SK-N-SH (cell line): ENCODE measurements around the gene KCNH3. TPM values are rescaled to one million over a fixed set of nuclear protein-coding genes. Genes with fewer than 3 reads are reported as not detected.

ENCODE experiments used
- CTCF ChIA-PET: fragments of 300-600, 350-600 bp; formaldehyde crosslinking; extraction: SDS; loops from one replicate; lab custom pipeline; 2021; lab: Yijun Ruan, JAX
- POLR2A ChIA-PET: fragments of 350-600 bp; sonication (Branson Sonifier 250); formaldehyde crosslinking; extraction: SDS; loops from one replicate; lab custom pipeline; 2020; ENCODE audit warnings: antibody characterized with exemption, inconsistent platforms; lab: Yijun Ruan, JAX
- DNase-seq: peaks from one replicate; pipeline ENCODE4 v3.0.0; 2012
- H2AFZ ChIP-seq: fragments of 200-600 bp; sonication (generic); 2 replicates; pipeline ENCODE4 v1.8.1; 2016; ENCODE audit warnings: antibody characterized with exemption, mild to moderate bottlenecking, low read depth
- H3F3A ChIP-seq: fragments of 200-600 bp; sonication (generic); replicated peaks from 2 replicates; pipeline ENCODE3; 2016; ENCODE audit warnings: antibody characterized with exemption, mild to moderate bottlenecking; ENCODE audit not compliant: insufficient read depth
- H3K27ac ChIP-seq, 2 experiments: fragments of 200-500 bp in 1 of 2; fragments of 200-600 bp in 1 of 2; sonication (Bioruptor generic) in 1 of 2; sonication (generic), shearing (Covaris generic) in 1 of 2; 2 replicates each; pipeline versions ENCODE4 v1.5.1 to v1.6.1; 2014 to 2016; ENCODE audit warnings: low read depth in 2 of 2, inconsistent platforms in 1 of 2, low read length in 1 of 2, mild to moderate bottlenecking in 1 of 2, mixed read lengths in 1 of 2
- H3K27me3 ChIP-seq: fragments of 200-600 bp; sonication (generic), shearing (Covaris generic); 2 replicates; pipeline ENCODE4 v1.6.1; 2016; ENCODE audit warnings: mixed run types; ENCODE audit not compliant: insufficient read depth
- H3K36me3 ChIP-seq, 2 experiments: fragments of 200-500 bp in 1 of 2; fragments of 200-600 bp in 1 of 2; sonication (Bioruptor generic) in 1 of 2; sonication (generic) in 1 of 2; replicated peaks in 1 of 2; 2 replicates each; pipeline versions ENCODE3 to v1.5.1; 2014 to 2016; ENCODE audit warnings: low read length in 1 of 2, mild to moderate bottlenecking in 1 of 2; ENCODE audit not compliant: insufficient read depth in 2 of 2, control insufficient read depth in 1 of 2
- H3K4me1 ChIP-seq, 2 experiments: fragments of 200-500 bp in 1 of 2; fragments of 200-600 bp in 1 of 2; sonication (Bioruptor generic) in 1 of 2; sonication (generic), shearing (Covaris generic) in 1 of 2; 2 replicates each; pipeline versions ENCODE4 v1.5.1 to v1.6.1; 2014 to 2016; ENCODE audit warnings: low read depth in 1 of 2, low read length in 1 of 2, mixed run types in 1 of 2; ENCODE audit not compliant: insufficient read depth in 2 of 2, control insufficient read depth in 1 of 2
- H3K4me2 ChIP-seq: fragments of 200-600 bp; sonication (generic), shearing (Covaris generic); 2 replicates; pipeline ENCODE4 v1.6.1; 2017; ENCODE audit warnings: mixed run types
- H3K4me3 ChIP-seq, 2 experiments: fragments of 200-500 bp in 1 of 2; fragments of 200-600 bp in 1 of 2; sonication (Bioruptor generic) in 1 of 2; sonication (generic), shearing (Covaris generic) in 1 of 2; 2 replicates each; pipeline versions ENCODE4 v1.5.1 to v1.8.1; 2014 to 2016; ENCODE audit warnings: low read depth in 2 of 2, inconsistent platforms in 1 of 2, low read length in 1 of 2, mild to moderate bottlenecking in 1 of 2, mixed read lengths in 1 of 2, moderate library complexity in 1 of 2
- H3K79me2 ChIP-seq: fragments of 200-600 bp; sonication (generic); 2 replicates; pipeline ENCODE4 v1.8.1; 2017; ENCODE audit warnings: mild to moderate bottlenecking; ENCODE audit not compliant: insufficient read depth
- H3K9ac ChIP-seq: fragments of 200-600 bp; sonication (generic); 2 replicates; pipeline ENCODE4 v1.6.1; 2017; ENCODE audit warnings: mixed run types
- H3K9me2 ChIP-seq: fragments of 200-600 bp; sonication (generic); 2 replicates; pipeline ENCODE4 v1.6.1; 2017; ENCODE audit warnings: mixed run types
- H3K9me3 ChIP-seq: fragments of 200-600 bp; sonication (generic); 2 replicates; pipeline ENCODE4 v1.6.1; 2017; ENCODE audit warnings: mixed run types, mild to moderate bottlenecking, moderate library complexity
- H4K20me1 ChIP-seq: fragments of 200-600 bp; sonication (generic); 2 replicates; pipeline ENCODE4 v1.6.1; 2017; ENCODE audit warnings: mild to moderate bottlenecking, mixed run types; ENCODE audit not compliant: insufficient read depth
- CHD2 ChIP-seq: fragments of 150-350 bp; IDR thresholded peaks from 2 replicates; pipeline ENCODE4 v1.6.1; 2018; ENCODE audit warnings: low read length; ENCODE audit not compliant: partially characterized antibody
- EP300 ChIP-seq, 2 experiments: IDR thresholded peaks; 2 replicates each; pipeline versions ENCODE4 v1.4.0 to v1.6.1; 2012; ENCODE audit warnings: borderline replicate concordance in 1 of 2, low read depth in 1 of 2, low read length in 1 of 2
- EZH2phosphoT487 ChIP-seq: fragments of 200-600 bp; sonication (generic); IDR thresholded peaks from 2 replicates; pipeline ENCODE4 v1.6.1; 2017; ENCODE audit warnings: low read depth, mixed run types, mild to moderate bottlenecking, antibody characterized with exemption, moderate library complexity, borderline replicate concordance
- FOXM1 ChIP-seq: IDR thresholded peaks from 2 replicates; pipeline ENCODE4 v1.4.0; 2012; ENCODE audit warnings: low read depth, mild to moderate bottlenecking
- MEF2A ChIP-seq: IDR thresholded peaks from 2 replicates; pipeline ENCODE4 v1.4.0; 2012; ENCODE audit warnings: low read depth, borderline replicate concordance
- MXI1 ChIP-seq: IDR thresholded peaks from 2 replicates; pipeline ENCODE4 v1.6.1; 2012; ENCODE audit warnings: mild to moderate bottlenecking, low read depth, low read length, improper control_type of control experiment
- NFIC ChIP-seq: IDR thresholded peaks from 2 replicates; pipeline ENCODE4 v1.4.0; 2012; ENCODE audit warnings: borderline replicate concordance
- PBX3 ChIP-seq: IDR thresholded peaks from 2 replicates; pipeline ENCODE4; 2012
- POLR2AphosphoS5 ChIP-seq: IDR thresholded peaks from 2 replicates; pipeline ENCODE4 v1.6.1; 2012; ENCODE audit warnings: low read depth, low read length
- RXRA ChIP-seq: IDR thresholded peaks from 2 replicates; pipeline ENCODE4 v1.4.0; 2012; ENCODE audit warnings: low read depth, mild to moderate bottlenecking, borderline replicate concordance
- TAF1 ChIP-seq: IDR thresholded peaks from 2 replicates; pipeline ENCODE4 v1.6.1; 2012; ENCODE audit warnings: low read depth, mild to moderate bottlenecking, low read length, moderate library complexity, borderline replicate concordance
- TCF12 ChIP-seq: IDR thresholded peaks from 2 replicates; pipeline ENCODE4 v1.4.0; 2012
- YY1 ChIP-seq: IDR thresholded peaks from 2 replicates; pipeline ENCODE4 v1.4.0; 2012; ENCODE audit warnings: low read depth, mild to moderate bottlenecking
- WGBS: methylation state at CpG from one replicate; pipeline ENCODE4 v1.1.6; 2017; ENCODE audit warnings: low lambda C conversion rate; 5-methylcytosine and 5-hydroxymethylcytosine counted together
- polyA plus RNA-seq, 3 experiments: library from polyadenylated mRNA; depleted of rRNA; stranded (reverse); fragments of >200 nt; gene quantifications; 2 replicates each; pipeline ENCODE4 v1.2.3, GENCODE V29; 2012
- TF ChIP-seq, protein P1 (sequence below): IDR thresholded peaks from 2 replicates; pipeline ENCODE4 v1.4.0; 2012; ENCODE audit warnings: low read depth, borderline replicate concordance
- TF ChIP-seq, protein P2 (sequence below): fragments of 150-350 bp; IDR thresholded peaks from 2 replicates; pipeline ENCODE4 v1.6.1; 2017; ENCODE audit warnings: antibody characterized with exemption, low read length, low read depth, borderline replicate concordance
- TF ChIP-seq, protein P3 (sequence below): IDR thresholded peaks from 2 replicates; pipeline ENCODE4 v1.4.0; 2012; ENCODE audit warnings: low read depth
- TF ChIP-seq, protein P4 (sequence below): IDR thresholded peaks from 2 replicates; pipeline ENCODE4 v1.4.0; 2012; ENCODE audit warnings: low read depth, borderline replicate concordance

KCNH3 gene
- polyA plus RNA-seq, 1 of the 3 experiments (the other 2 are of a cell fraction): 3.7 TPM

DNA sequence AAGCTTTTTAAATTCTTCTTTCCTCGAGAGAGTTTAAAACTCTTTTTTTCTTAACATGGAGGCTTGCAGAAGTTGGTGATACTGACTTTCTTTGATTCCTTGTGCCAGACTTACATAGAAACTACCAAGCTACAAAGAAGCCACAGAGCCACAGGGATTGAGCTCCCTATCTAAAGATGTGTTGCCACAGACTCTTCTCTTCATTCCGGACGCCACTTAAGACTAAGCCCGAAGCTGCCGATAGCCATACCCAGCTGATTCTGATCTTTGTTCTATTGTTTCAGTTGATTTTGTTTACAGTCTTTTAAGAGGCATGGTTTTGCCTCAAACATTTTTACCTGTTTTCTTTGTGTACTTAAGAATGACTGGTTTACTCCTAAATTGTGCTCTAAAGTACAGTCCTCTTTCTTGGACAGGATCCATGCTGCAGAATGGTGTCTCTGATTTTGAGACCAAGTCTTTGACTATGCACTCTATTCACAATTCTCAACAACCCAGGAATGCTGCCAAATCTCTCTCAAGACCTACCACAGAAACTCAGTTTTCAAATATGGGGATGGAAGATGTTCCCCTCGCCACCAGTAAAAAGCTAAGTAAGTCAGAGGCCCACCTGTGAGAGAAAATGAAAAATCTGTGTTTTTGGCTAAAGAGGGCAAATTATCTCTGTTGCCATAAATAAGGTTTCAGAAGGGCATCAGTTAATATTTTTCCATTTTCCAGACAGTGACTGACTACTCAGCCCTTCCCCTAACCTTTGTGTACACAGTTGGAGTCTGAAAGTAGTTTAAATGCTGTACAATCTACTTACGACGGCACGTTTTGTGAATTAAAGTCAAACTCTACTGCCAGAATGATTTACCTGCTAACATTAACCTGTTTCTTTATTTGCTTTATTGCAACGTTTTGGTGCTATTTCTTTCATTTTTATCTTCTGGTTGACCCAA is 42.1 kb upstream of the KCNH3 start:
- 72% methylated on average over 10 of the region's 10 CpGs for WGBS
- ChIA-PET CTCF (interaction anchor here (0.6 to 6.8 kb wide), 6 partner anchors 8 to 150 kb away, joined by 3 to 44 read pairs (median 4); partner anchors contain the start of gene DNAJC22), POLR2A (interaction anchor here (0.8 kb wide), 1 partner anchor 130 kb away, joined by 3 read pairs; the partner anchor contains the start of gene SPATS2)
- no peak for DNase-seq
- Histone ChIP-seq H4K20me1 (no peaks in the 10 kb centered on the region), H3K27me3 (no peaks in the 10 kb centered on the region), H3K9ac (no peak overlapping the region), H2AFZ (no peak overlapping the region), H3F3A (peaks cover 32% of the 10 kb centered on the region), H3K36me3 (peaks cover 25 to 81% of the 10 kb centered on the region in 2 experiments), H3K9me3 (no peaks in the 10 kb centered on the region), H3K4me3 (no peak overlapping the region), H3K4me1 (peaks cover 0 to 12% of the 10 kb centered on the region in 2 experiments; a peak in 2 of 4 replicates), H3K4me2 (no peak overlapping the region), H3K9me2 (no peaks in the 10 kb centered on the region), H3K27ac (no peak overlapping the region), H3K79me2 (peaks cover 53% of the 10 kb centered on the region)
- no peak for TF ChIP-seq EP300 (IDR thresholded peaks at IDR 0.05; ENCODE audit: borderline replicate concordance in 1 of 2, low read depth in 1 of 2, low read length in 1 of 2)
- no peak for TF ChIP-seq YY1
- TF ChIP-seq, protein P1, sequence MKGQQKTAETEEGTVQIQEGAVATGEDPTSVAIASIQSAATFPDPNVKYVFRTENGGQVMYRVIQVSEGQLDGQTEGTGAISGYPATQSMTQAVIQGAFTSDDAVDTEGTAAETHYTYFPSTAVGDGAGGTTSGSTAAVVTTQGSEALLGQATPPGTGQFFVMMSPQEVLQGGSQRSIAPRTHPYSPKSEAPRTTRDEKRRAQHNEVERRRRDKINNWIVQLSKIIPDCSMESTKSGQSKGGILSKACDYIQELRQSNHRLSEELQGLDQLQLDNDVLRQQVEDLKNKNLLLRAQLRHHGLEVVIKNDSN: no peak
- no peak for TF ChIP-seq MXI1
- no peak for TF ChIP-seq POLR2AphosphoS5

- ChIA-PET CTCF (interaction anchor here (1.2 to 6.8 kb wide), 5 partner anchors 8 to 170 kb away, joined by 3 to 44 read pairs (median 4); no protein-coding TSS in a partner anchor), POLR2A (no interaction called here)
- H3K27me3 ChIP-seq: no peaks in the 10 kb centered on the region
- peaks cover 64% of the 10 kb centered on the region for H3F3A ChIP-seq
- H2AFZ ChIP-seq: no peak overlapping the region
- TF ChIP-seq TCF12 (no peak), POLR2AphosphoS5 (no peak), NFIC (no peak), MEF2A (no peak), RXRA (no peak), EZH2phosphoT487 (no peak), MXI1 (no peak), PBX3 (no peak), CHD2 (no peak), FOXM1 (no peak), TAF1 (no peak)
- TF ChIP-seq, protein P2, sequence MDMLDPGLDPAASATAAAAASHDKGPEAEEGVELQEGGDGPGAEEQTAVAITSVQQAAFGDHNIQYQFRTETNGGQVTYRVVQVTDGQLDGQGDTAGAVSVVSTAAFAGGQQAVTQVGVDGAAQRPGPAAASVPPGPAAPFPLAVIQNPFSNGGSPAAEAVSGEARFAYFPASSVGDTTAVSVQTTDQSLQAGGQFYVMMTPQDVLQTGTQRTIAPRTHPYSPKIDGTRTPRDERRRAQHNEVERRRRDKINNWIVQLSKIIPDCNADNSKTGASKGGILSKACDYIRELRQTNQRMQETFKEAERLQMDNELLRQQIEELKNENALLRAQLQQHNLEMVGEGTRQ: no peak
- TF ChIP-seq, protein P1: no peak
- TF ChIP-seq, protein P3, sequence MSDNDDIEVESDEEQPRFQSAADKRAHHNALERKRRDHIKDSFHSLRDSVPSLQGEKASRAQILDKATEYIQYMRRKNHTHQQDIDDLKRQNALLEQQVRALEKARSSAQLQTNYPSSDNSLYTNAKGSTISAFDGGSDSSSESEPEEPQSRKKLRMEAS: no peak
- TF ChIP-seq, protein P4, sequence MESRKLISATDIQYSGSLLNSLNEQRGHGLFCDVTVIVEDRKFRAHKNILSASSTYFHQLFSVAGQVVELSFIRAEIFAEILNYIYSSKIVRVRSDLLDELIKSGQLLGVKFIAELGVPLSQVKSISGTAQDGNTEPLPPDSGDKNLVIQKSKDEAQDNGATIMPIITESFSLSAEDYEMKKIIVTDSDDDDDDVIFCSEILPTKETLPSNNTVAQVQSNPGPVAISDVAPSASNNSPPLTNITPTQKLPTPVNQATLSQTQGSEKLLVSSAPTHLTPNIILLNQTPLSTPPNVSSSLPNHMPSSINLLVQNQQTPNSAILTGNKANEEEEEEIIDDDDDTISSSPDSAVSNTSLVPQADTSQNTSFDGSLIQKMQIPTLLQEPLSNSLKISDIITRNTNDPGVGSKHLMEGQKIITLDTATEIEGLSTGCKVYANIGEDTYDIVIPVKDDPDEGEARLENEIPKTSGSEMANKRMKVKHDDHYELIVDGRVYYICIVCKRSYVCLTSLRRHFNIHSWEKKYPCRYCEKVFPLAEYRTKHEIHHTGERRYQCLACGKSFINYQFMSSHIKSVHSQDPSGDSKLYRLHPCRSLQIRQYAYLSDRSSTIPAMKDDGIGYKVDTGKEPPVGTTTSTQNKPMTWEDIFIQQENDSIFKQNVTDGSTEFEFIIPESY: no peak
- no peak overlapping the region for H3K4me3 ChIP-seq
- no peaks in the 10 kb centered on the region for H3K9me3 ChIP-seq
- DNase-seq: no peak
- H3K4me2 ChIP-seq: no peak overlapping the region
- H3K9me2 ChIP-seq: no peaks in the 10 kb centered on the region
- H3K4me1 ChIP-seq: peaks cover 0 to 48% of the 10 kb centered on the region in 2 experiments; a peak in 2 of 4 replicates
- no peaks in the 10 kb centered on the region for H4K20me1 ChIP-seq
- peak overlapping the region; percentile 35 to 90; a peak in 3 of 4 replicates for H3K27ac ChIP-seq
- peaks cover 12% of the 10 kb centered on the region; the same call in 1 of the 2 replicates for H3K79me2 ChIP-seq
- H3K36me3 ChIP-seq: peaks cover 18 to 70% of the 10 kb centered on the region in 2 experiments
- 100% methylated on average over 1 of the region's 1 CpG for WGBS
- no peak overlapping the region for H3K9ac ChIP-seq
Measured at GRCh38 chr12:49501895-49502294, 36.9 kb upstream of the KCNH3 start.
